DND-41 (cell line): ENCODE measurements around the gene NFAM1.

Experiments
- CTCF ChIP-seq: IDR thresholded peaks from 2 replicates; pipeline ENCODE4 v1.5.1; 2012; ENCODE audit warnings: borderline replicate concordance, low read length, moderate library complexity, mild to moderate bottlenecking; ENCODE audit not compliant: poor library complexity, severe bottlenecking; ENCODE audit errors: extremely low read depth
- EZH2 ChIP-seq: IDR thresholded peaks from 3 replicates; pipeline ENCODE4 v1.6.1; 2012; ENCODE audit warnings: borderline replicate concordance, low read depth, mild to moderate bottlenecking, moderate library complexity, low read length, inconsistent platforms; ENCODE audit not compliant: severe bottlenecking

- TF ChIP-seq CTCF (peak; percentile 80), EZH2 (no peak)
Observed at GRCh38 chr22:42444077-42444904, 12.1 kb upstream of the NFAM1 start.
